ENCODE results near the gene PHACTR1.

The PHACTR1 gene

GRCh38 chr6:13286181-13286580 is 569.6 kb downstream of the PHACTR1 start:
- peaks cover 6% of the 10 kb centered on the region for H3K4me1 ChIP-seq (ENCODE audit: insufficient read depth, low read length, severe bottlenecking)
- H3K9ac ChIP-seq (ENCODE audit: low read length), result no peak overlapping the region
- no peaks in the 10 kb centered on the region for H3K79me2 ChIP-seq (ENCODE audit: insufficient read depth, low read length)
- no peaks in the 10 kb centered on the region for H4K20me1 ChIP-seq (ENCODE audit: insufficient read depth, low read length)
- H3K27me3 ChIP-seq (ENCODE audit: insufficient read depth, low read length), result no peaks in the 10 kb centered on the region
- no peak overlapping the region for H3K4me3 ChIP-seq (ENCODE audit: low read depth, low read length, poor library complexity, severe bottlenecking)
- no peak for TF ChIP-seq EZH2 (IDR thresholded peaks at IDR 0.05; ENCODE audit: borderline replicate concordance, low read length)
- TF ChIP-seq, protein P1, sequence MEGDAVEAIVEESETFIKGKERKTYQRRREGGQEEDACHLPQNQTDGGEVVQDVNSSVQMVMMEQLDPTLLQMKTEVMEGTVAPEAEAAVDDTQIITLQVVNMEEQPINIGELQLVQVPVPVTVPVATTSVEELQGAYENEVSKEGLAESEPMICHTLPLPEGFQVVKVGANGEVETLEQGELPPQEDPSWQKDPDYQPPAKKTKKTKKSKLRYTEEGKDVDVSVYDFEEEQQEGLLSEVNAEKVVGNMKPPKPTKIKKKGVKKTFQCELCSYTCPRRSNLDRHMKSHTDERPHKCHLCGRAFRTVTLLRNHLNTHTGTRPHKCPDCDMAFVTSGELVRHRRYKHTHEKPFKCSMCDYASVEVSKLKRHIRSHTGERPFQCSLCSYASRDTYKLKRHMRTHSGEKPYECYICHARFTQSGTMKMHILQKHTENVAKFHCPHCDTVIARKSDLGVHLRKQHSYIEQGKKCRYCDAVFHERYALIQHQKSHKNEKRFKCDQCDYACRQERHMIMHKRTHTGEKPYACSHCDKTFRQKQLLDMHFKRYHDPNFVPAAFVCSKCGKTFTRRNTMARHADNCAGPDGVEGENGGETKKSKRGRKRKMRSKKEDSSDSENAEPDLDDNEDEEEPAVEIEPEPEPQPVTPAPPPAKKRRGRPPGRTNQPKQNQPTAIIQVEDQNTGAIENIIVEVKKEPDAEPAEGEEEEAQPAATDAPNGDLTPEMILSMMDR (IDR thresholded peaks at IDR 0.05; ENCODE audit: low read length), result no peak
- H3F3A ChIP-seq (ENCODE audit: insufficient read depth, low read length), result no peaks in the 10 kb centered on the region
- H3K36me3 ChIP-seq (ENCODE audit: insufficient read depth, low read length), result peaks cover 30% of the 10 kb centered on the region
- H3K4me2 ChIP-seq (ENCODE audit: low read length), result no peak overlapping the region
- no peak overlapping the region for H3K27ac ChIP-seq (ENCODE audit: low read depth, low read length, poor library complexity, severe bottlenecking)
- peaks cover 8% of the 10 kb centered on the region; the same call in 1 of the 2 replicates for H3K9me3 ChIP-seq (ENCODE audit: low read length)
- H3K9me2 ChIP-seq (ENCODE audit: low read depth, low read length), result no peaks in the 10 kb centered on the region
- no peak overlapping the region for H2AFZ ChIP-seq (ENCODE audit: low read length)

DNA sequence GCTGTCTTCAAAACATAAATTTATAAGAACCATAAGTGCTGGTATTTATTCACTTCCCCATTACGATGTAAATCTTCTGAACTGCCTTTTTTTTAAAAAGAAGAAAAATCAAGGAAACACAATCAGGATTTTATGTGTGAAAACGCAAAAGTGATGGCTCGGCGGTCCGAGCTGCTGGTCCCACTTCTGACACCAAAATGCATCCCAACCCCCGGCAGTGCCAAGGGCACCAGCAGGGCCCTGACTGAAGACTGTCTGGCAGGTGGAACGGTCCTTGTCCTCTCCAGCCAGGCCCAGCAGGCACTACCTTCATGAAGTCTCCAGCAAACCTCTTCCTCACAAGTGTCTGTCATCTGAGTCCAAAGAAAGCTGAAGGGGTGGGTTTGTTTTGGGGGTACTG is 570.5 kb downstream of the PHACTR1 start:
- Histone ChIP-seq H3K9me2 (ENCODE audit: low read depth, low read length) (no peaks in the 10 kb centered on the region), H3F3A (ENCODE audit: insufficient read depth, low read length) (no peaks in the 10 kb centered on the region), H3K36me3 (ENCODE audit: insufficient read depth, low read length) (peaks cover 30% of the 10 kb centered on the region)

DNA sequence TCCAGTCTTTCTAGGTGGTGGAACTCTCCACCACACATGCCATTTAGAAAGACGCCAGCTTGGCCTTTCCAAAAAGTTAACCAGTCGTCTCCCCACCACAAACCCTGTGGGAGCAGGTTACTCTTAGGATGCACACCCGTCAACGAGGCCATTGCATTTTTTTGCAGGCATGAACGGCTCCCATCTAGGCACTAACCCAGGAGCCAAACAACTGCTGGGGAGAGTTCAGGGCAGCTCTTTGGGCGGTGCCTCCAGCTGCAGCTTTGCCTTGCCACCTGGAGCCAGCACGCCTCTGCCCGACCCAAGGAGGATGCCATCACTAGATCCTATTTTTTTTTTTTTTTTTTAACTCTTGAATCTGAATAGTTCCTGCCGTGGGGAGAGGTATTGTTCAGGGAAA is 571.9 kb downstream of the PHACTR1 start:
- H4K20me1 ChIP-seq (ENCODE audit: insufficient read depth, low read length), result no peaks in the 10 kb centered on the region
- no peaks in the 10 kb centered on the region for H3K9me2 ChIP-seq (ENCODE audit: low read depth, low read length)
- H3K9ac ChIP-seq (ENCODE audit: low read length), result no peak overlapping the region
- no peak overlapping the region for H3K4me2 ChIP-seq (ENCODE audit: low read length)
- H3K27ac ChIP-seq (ENCODE audit: low read depth, low read length, poor library complexity, severe bottlenecking), result no peak overlapping the region
- no peak for TF ChIP-seq EZH2 (IDR thresholded peaks at IDR 0.05; ENCODE audit: borderline replicate concordance, low read length)
- TF ChIP-seq, protein P1 (IDR thresholded peaks at IDR 0.05; ENCODE audit: low read length), result no peak
- no peak overlapping the region for H3K4me3 ChIP-seq (ENCODE audit: low read depth, low read length, poor library complexity, severe bottlenecking)
- H3F3A ChIP-seq (ENCODE audit: insufficient read depth, low read length), result no peaks in the 10 kb centered on the region
- peaks cover 6% of the 10 kb centered on the region for H3K4me1 ChIP-seq (ENCODE audit: insufficient read depth, low read length, severe bottlenecking)
- no peak overlapping the region for H2AFZ ChIP-seq (ENCODE audit: low read length)
- peaks cover 30% of the 10 kb centered on the region for H3K36me3 ChIP-seq (ENCODE audit: insufficient read depth, low read length)
- H3K27me3 ChIP-seq (ENCODE audit: insufficient read depth, low read length), result no peaks in the 10 kb centered on the region
- H3K79me2 ChIP-seq (ENCODE audit: insufficient read depth, low read length), result no peaks in the 10 kb centered on the region
- peaks cover 8% of the 10 kb centered on the region; the same call in 1 of the 2 replicates for H3K9me3 ChIP-seq (ENCODE audit: low read length)

More for the DNA sequence above, 570.5 kb downstream of the PHACTR1 start:
- Histone ChIP-seq H3K4me2 (ENCODE audit: low read length) (no peak overlapping the region), H3K9me3 (ENCODE audit: low read length) (peaks cover 8% of the 10 kb centered on the region; the same call in 1 of the 2 replicates), H3K27ac (ENCODE audit: low read depth, low read length, poor library complexity, severe bottlenecking) (no peak overlapping the region), H3K4me3 (ENCODE audit: low read depth, low read length, poor library complexity, severe bottlenecking) (no peak overlapping the region), H3K27me3 (ENCODE audit: insufficient read depth, low read length) (no peaks in the 10 kb centered on the region), H2AFZ (ENCODE audit: low read length) (no peak overlapping the region), H3K9ac (ENCODE audit: low read length) (no peak overlapping the region), H3K4me1 (ENCODE audit: insufficient read depth, low read length, severe bottlenecking) (peaks cover 6% of the 10 kb centered on the region), H3K79me2 (ENCODE audit: insufficient read depth, low read length) (no peaks in the 10 kb centered on the region), H4K20me1 (ENCODE audit: insufficient read depth, low read length) (no peaks in the 10 kb centered on the region)
- TF ChIP-seq, protein P1 (IDR thresholded peaks at IDR 0.05; ENCODE audit: low read length), result no peak
- TF ChIP-seq EZH2 (IDR thresholded peaks at IDR 0.05; ENCODE audit: borderline replicate concordance, low read length), result no peak

Measured in OCI-LY1 (cell line).